Measurements from ENCODE around the gene DMXL2.

GRCh38 chr15:51617886-51618285 is 4.7 kb downstream of the DMXL2 start:
- TF ChIP-seq GATA3 (IDR thresholded peaks at IDR 0.05; ENCODE audit: low read depth, low read length): no peak
- no peak for TF ChIP-seq GATA2 (IDR thresholded peaks at IDR 0.05; ENCODE audit: low read depth, low read length)
